Chondrocyte (in vitro differentiated cells): ENCODE data around the gene GBF1. TPM values are rescaled to one million over a fixed set of nuclear protein-coding genes. Genes with fewer than 3 reads are reported as not detected.

Experiments used
- DNase-seq: peaks from one replicate; pipeline ENCODE4 v3.0.0; 2021; ENCODE audit warnings: mixed read lengths, low spot score
- H3K27ac Mint-ChIP-seq: one replicate; pipeline ENCODE4 v1.8.0; 2021; ENCODE audit warnings: mild to moderate bottlenecking, moderate library complexity, mixed read lengths; ENCODE audit not compliant: unreplicated experiment
- H3K27me3 Mint-ChIP-seq: 2 replicates; pipeline ENCODE4 v1.8.0; 2021; ENCODE audit warnings: low read depth, mixed read lengths
- H3K36me3 Mint-ChIP-seq: 2 replicates; pipeline ENCODE4 v1.8.0; 2021; ENCODE audit warnings: low read depth, mixed read lengths
- H3K4me1 Mint-ChIP-seq: 2 replicates; pipeline ENCODE4 v1.8.0; 2021; ENCODE audit warnings: low read depth, mild to moderate bottlenecking, mixed read lengths
- H3K4me3 Mint-ChIP-seq: one replicate; pipeline ENCODE4 v1.8.0; 2021; ENCODE audit warnings: mild to moderate bottlenecking, moderate library complexity, mixed read lengths; ENCODE audit not compliant: unreplicated experiment
- H3K9me3 Mint-ChIP-seq: 2 replicates; pipeline ENCODE4 v1.8.0; 2021; ENCODE audit warnings: low read depth, mixed read lengths
- CTCF ChIP-seq: fragments of 200-600 bp; sonication (generic); IDR thresholded peaks from 2 replicates; pipeline ENCODE4 v1.5.0; 2021; ENCODE audit warnings: antibody characterized with exemption, mild to moderate bottlenecking, moderate library complexity
- total RNA-seq: library from RNA; stranded (reverse); gene quantifications from 3 replicates; pipeline ENCODE4 v1.2.1, GENCODE V29; 2021

GBF1 gene
- total RNA-seq, 1 donor from 2014 or later = 59.7 TPM

- H3K9me3 Mint-ChIP-seq = no peaks in the 10 kb centered on the region
- no peak for TF ChIP-seq CTCF
- DNase-seq = no peak
- peaks cover 3% of the 10 kb centered on the region for H3K36me3 Mint-ChIP-seq
- no peaks in the 10 kb centered on the region for H3K27me3 Mint-ChIP-seq
- H3K4me3 Mint-ChIP-seq = no peak overlapping the region
- peak overlapping the region; percentile 86 for H3K27ac Mint-ChIP-seq
- peaks cover 51% of the 10 kb centered on the region for H3K4me1 Mint-ChIP-seq
Observed at GRCh38 chr10:102309236-102309635, 63.9 kb downstream of the GBF1 start.

- no peak overlapping the region for H3K4me3 Mint-ChIP-seq
- H3K4me1 Mint-ChIP-seq = peaks cover 51% of the 10 kb centered on the region
- TF ChIP-seq CTCF = no peak
- no peaks in the 10 kb centered on the region for H3K9me3 Mint-ChIP-seq
- H3K27ac Mint-ChIP-seq = peak overlapping the region; percentile 86
- no peaks in the 10 kb centered on the region for H3K27me3 Mint-ChIP-seq
- DNase-seq = no peak
- H3K36me3 Mint-ChIP-seq = peaks cover 3% of the 10 kb centered on the region
Observed at GRCh38 chr10:102309916-102310315, 64.6 kb downstream of the GBF1 start.

- Mint-ChIP-seq H3K27me3 (no peaks in the 10 kb centered on the region), H3K4me3 (no peak overlapping the region), H3K4me1 (peaks cover 51% of the 10 kb centered on the region), H3K36me3 (peaks cover 3% of the 10 kb centered on the region), H3K27ac (peak overlapping the region; percentile 86), H3K9me3 (no peaks in the 10 kb centered on the region)
- DNase-seq = no peak
- TF ChIP-seq CTCF = no peak
Observed at GRCh38 chr10:102310361-102311024, 65.2 kb downstream of the GBF1 start.

DNA sequence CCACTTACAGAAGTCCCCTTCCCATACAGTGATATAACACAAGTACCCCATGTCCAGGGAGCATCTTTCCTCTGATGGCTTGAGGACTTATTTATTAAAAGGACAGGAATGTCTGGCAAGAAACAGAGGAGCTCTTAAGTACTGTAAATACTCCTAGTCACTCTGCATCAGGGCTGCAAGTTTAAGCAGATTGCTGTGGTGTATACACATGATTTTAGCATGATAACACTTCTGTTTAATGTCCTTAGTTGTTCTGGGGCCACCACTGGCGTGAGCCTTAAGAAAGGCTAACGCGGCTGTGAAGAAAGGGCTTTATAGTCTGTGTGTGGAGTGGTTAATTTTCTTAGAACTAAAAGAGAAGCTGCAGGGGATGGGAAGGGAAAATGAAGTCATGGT, 65.7 kb downstream of the GBF1 start:
- Mint-ChIP-seq H3K36me3 (peaks cover 1% of the 10 kb centered on the region), H3K9me3 (no peaks in the 10 kb centered on the region), H3K27me3 (no peaks in the 10 kb centered on the region), H3K4me1 (peaks cover 51% of the 10 kb centered on the region), H3K4me3 (no peak overlapping the region), H3K27ac (peak overlapping the region; percentile 86)
- TF ChIP-seq CTCF = no peak
- no peak for DNase-seq

GRCh38 chr10:102312683-102313082, 67.4 kb downstream of the GBF1 start:
- peaks cover 51% of the 10 kb centered on the region for H3K4me1 Mint-ChIP-seq
- H3K9me3 Mint-ChIP-seq = no peaks in the 10 kb centered on the region
- TF ChIP-seq CTCF = no peak
- no peaks in the 10 kb centered on the region for H3K27me3 Mint-ChIP-seq
- peak overlapping the region; percentile 82 for H3K27ac Mint-ChIP-seq
- H3K36me3 Mint-ChIP-seq = peaks cover 3% of the 10 kb centered on the region
- no peak for DNase-seq
- H3K4me3 Mint-ChIP-seq = no peak overlapping the region
